Measurements from ENCODE around the gene MINDY3. TPM values are rescaled to one million over a fixed set of nuclear protein-coding genes. Genes with fewer than 3 reads are reported as not detected.

MINDY3 gene
- total RNA-seq, 1 donor, result 5.1 TPM

DNA sequence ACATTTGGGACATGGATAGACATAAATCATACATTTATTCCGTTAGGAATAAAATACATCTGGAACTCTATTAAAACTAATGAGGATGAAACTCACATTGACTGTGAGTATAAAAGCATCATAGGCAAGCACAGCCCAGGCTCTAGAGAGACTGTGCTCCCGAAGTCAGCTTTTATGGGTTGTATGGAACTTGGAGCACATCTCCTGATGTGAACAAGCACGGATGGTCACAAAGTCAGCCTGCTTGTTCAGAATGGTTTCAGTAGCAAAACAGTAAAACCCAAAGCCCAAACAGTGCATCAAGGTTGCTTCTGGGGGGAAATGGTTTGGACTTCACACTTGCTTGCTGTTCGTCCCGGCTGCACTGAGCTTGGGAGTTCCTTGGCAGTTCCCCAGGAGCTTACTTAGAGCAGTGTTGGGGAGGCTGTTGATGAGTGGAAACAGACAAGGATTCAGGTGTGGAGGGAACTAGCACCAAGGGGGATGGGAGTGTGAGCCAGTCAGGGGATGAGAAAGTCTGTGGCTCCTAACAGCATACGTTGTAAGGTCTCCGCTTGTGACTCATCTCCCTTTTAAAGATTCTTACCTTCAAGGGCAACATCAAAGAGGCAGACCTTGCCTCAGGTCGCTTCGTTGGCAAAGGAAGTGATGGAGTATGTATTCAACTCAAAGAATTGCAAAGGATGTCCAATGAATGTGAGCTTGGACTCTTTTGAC lies 120.9 kb downstream of the MINDY3 start:
- no peak for DNase-seq (ENCODE audit: low read depth in 2 of 3, low spot score in 2 of 3)

DNA sequence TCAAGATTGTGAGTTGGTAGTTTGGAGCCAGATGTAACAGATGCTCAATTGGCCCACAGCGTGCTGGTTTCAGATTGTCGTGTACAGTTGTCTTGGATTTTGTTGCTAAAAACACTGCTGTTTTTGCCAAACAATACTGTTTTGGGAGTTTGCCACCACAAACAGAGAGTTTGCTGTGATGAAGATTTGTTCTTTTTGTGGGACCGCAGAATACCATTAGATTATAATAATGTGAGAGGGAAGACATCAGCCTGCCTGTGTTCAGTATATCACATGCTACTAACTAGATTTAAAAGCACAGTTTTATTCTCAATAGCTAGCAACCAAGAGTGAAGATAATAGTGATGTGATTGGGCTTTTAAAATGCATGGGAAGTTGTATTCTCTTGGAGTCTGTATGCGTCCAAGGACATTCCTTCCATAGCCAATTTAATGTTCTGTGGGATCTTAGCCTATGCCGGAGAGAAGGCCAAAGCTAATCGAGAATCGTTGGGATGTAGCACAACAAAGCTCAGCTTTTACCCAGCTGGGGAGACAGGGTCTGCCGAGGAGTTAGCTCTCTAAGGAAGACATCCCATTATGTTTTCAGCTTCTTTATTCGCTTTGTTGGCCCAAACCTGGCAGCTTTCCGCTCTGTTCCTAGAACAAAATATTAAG lies 121.9 kb downstream of the MINDY3 start:
- no peak for DNase-seq (ENCODE audit: low read depth in 2 of 3, low spot score in 2 of 3)

DNA sequence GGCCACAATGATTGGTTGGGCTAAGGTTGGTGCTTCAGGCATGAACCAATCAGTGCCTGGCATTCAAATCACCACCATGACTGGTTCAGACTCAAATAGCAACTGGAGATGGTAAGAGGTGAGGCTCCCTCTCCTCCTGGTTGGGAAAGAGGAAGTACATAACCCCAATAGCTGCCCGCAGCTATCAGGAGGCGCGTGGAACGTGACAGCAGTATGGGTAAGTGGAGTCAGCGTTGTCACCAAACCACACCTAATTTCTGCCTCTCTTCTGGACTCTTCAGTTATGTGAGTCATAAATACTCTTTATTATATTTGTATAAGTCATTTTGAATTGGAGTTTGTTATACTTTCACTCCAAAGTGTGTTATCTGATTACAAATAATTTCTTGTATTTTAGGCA lies 122.7 kb downstream of the MINDY3 start:
- no peak for DNase-seq (ENCODE audit: low read depth in 2 of 3, low spot score in 2 of 3)

DNA sequence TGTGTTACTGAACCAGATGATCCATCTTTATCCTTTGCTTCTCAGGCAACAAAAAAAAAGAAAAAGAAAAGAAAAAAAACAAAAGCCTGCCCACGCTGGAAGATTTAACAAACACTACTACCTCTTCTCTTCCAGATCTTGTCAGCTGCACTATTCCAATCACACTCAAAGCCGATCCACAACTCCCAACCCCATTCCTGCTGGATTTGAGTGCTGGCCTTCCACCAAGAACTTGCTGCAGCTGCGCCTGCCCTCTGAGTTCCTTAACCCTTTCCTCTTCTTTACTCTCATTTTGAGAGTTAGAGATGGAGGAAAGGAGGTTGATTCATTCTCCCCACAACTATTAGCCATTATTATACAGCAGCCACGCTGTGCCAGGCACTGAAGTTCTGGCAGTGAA lies 124.5 kb downstream of the MINDY3 start:
- no peak for DNase-seq (ENCODE audit: low read depth in 2 of 3, low spot score in 2 of 3)

DNA sequence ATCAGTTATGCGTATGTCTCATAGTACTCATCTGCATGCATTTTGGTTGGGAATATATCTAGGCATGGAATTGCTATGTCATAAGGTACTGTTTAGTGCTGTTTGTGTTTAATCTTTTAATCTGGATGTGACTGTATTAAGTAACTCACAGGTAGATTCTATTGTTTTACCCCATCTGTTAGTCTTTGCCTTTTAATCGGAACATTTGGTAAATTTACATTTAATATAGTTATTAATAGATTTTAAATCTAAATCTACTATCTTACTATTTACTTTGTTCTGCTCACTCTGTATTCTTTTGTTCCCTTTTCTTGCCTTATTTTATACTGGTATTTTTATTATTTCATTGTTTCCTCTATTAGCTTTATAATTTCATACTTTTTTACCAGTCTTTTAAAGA lies 130.0 kb downstream of the MINDY3 start:
- no peak for DNase-seq (ENCODE audit: low read depth in 2 of 3, low spot score in 2 of 3)

DNA sequence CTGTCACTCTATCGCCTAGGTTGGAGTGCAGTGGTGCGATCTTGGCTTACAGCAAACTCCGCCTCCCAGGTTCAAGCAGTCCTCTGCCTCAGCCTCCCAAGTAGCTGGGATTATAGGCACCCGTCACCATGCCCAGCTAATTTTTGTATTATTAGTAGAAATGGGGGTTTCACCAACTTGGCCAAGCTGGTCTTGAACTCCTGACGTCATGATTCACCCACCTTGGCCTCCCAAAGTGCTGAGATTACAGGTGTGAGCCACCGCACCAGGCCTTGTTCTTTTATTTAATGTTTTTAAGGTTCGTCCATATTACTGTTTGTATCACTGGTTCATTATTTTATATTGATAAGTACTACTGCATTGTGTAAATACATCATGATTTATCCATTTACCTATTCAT lies 130.4 kb downstream of the MINDY3 start:
- DNase-seq (ENCODE audit: low read depth in 2 of 3, low spot score in 2 of 3), result no peak

Other genes with a start within 250 kb of the MINDY3 start
- not detected for gene ITGA8, start 140.6 kb downstream of the MINDY3 start, total RNA-seq